ENCODE data around the gene DEF6.
"Not testable (repeated sequence)": the region's sequence is repeated elsewhere in the genome, so short reads cannot be mapped to it uniquely, and the experiment has no call there.

Gene DEF6

GRCh38 chr6:35311390-35312075 lies 13.9 kb downstream of the DEF6 start:
- DNase-seq = no peak

- no peak for DNase-seq
Measured at GRCh38 chr6:35312076-35312800, 14.6 kb downstream of the DEF6 start.

DNA sequence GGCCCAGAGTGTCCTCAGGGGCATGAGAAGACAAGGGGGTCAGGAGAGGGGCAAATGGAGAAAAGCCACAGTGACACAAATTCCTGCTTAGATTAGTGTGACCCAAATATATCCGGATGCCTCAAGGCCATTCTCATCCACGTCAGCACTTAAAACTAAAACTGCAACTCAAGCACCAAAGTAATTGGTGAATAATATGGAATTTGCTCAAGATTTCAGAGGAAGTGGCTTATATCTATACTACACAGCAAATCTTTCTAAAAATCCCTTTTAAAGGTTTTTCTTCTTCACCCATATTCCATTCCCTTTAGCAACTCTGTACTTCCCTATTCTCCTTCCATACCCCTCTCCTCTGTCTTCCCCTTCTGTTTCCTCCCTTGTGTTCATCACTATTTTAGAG lies 15.2 kb downstream of the DEF6 start:
- no peak for DNase-seq

DNA sequence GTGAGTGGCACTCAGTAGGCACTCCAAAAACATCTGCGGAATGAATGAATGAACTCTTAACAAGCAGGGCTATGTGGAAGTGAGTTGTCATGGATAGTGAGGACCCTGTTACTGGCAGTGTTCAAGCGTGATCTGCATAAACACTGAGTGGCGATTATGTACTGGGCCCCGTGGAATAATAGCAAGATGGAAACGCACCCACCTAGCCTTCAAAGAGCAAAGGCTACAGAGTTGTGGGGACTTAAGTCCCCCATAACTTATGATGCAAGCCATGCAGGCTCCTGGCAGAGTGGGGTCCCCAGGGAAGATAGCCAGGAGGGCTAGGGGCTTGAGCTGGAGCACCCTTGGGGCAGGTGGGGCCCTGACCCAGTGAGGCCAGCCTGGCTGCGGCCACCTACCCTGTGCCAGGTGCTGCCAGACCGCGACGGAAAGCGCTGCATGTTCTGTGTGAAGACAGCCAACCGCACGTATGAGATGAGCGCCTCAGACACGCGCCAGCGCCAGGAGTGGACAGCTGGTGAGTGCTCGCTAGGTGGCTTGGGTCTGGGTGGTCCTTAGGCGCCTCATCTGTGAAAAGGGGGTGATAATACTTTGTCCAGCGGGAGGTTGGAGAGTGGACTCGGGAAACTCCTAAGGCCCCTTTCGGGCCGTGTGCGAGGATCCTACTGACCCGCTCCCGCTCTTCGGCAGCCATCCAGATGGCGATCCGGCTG lies 20.0 kb downstream of the DEF6 start:
- no peak for DNase-seq

DNA sequence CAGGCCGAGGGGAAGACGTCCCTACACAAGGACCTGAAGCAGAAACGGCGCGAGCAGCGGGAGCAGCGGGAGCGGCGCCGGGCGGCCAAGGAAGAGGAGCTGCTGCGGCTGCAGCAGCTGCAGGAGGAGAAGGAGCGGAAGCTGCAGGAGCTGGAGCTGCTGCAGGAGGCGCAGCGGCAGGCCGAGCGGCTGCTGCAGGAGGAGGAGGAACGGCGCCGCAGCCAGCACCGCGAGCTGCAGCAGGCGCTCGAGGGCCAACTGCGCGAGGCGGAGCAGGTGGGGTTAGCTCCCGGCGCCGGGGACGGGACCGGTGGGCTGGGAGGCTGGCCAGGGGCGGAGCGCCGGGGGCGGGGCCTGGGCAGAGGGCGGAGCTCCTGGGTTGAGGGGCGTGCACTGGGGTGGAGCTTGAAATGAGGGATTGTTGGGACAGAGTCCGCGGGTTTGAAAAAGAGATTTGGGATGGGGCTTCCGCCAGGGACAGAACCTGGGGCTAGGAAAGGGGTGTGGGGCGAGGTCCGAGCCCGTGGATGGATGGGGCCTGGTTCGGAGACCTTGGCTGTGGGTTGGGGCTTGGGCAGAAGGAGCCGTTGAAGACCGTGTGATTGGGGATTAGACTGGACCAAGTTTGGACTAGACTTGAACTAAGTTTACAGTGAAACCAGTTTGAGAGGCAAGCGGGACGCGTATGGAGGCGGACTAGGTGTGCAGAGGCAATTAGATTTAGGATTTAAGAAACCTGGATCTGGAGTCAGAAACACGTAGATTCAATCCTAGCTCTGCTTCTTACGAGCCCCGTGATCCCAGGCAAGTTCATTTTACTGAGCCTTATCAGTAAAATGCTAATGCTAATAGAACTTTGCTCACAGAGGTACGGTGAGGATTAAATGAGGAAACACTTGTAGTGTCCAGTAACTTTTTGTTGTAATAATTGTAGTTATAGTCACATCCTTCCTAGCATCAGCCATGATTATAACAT lies 20.9 kb downstream of the DEF6 start:
- no peak for DNase-seq

DNA sequence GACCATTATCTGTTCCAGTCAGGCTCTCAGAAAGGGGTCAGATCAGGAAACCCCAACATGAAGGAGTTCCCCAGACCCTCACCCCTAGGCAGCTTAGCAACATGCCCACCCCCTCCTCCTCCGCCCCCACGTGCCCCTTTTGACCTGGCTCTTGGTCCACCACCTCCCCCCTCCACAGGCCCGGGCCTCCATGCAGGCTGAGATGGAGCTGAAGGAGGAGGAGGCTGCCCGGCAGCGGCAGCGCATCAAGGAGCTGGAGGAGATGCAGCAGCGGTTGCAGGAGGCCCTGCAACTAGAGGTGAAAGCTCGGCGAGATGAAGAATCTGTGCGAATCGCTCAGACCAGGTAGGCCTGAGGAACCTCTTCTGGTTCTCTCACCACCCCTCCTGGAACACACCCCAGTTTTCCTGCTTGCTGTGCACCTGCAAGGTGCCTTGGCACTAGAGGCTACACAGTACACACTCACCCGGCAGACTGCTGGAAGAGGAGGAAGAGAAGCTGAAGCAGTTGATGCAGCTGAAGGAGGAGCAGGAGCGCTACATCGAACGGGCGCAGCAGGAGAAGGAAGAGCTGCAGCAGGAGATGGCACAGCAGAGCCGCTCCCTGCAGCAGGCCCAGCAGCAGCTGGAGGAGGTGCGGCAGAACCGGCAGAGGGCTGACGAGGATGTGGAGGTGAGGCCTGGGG lies 21.9 kb downstream of the DEF6 start:
- no peak for DNase-seq

DNA sequence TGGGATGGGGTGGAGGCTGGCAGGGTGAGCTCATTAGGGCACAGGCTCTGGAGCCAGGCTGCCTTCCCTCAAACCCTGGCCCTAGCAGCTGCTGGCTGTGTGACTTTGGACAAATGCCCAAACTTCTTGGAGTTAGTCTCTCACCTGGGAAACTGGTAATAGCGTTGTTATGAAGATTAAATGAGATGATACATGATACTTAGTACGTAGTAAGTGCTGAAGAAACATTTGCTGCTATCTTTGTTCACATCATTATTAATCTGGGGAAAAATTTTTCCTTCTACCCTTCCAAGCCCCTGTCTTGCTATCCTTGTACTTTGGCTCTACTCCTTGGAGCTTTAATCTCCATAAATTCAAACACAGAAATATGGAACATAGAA lies 22.4 kb downstream of the DEF6 start:
- no peak for DNase-seq

DNA sequence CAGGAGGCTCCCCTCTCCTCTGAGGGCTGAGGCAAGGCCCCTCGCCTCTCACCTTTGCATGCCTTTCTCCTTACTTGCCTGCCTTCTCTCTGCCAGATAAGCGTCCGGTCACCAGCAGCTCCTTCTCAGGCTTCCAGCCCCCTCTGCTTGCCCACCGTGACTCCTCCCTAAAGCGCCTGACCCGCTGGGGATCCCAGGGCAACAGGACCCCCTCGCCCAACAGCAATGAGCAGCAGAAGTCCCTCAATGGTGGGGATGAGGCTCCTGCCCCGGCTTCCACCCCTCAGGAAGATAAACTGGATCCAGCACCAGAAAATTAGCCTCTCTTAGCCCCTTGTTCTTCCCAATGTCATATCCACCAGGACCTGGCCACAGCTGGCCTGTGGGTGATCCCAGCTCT lies 23.5 kb downstream of the DEF6 start:
- no peak for DNase-seq

- DNase-seq = peak; percentile 85
Measured at GRCh38 chr6:35327349-35328027, 29.9 kb downstream of the DEF6 start.

DNA sequence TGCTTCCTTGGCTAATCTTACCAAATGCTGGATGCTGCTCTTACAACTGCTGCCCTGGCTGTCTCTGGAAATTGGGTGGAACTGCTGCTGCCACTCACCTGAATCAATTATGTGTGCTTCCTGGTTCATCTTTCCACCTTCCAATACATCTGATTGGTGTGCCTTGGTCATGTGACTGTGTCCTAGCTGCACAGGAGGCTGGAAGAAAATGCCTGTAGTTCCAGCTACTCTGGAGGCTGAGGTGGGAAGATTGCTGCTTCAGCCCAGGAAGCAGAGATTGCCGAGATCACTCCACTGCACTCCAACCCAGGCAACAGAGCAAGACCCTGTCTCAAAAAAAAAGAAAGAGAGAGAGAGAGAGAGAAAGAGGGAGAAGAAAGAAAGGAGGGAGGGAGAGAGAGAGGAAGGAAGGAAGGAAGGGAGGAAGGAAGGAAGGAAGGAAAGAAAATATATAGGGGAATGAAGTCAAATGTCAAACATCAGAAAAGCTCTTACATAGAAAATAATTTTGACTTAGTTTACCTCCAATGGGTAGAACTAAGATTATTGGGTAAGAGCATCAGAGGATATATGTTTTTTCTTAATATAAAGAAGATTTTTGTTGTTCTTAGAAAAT lies 30.6 kb downstream of the DEF6 start:
- DNase-seq = no peak

DNA sequence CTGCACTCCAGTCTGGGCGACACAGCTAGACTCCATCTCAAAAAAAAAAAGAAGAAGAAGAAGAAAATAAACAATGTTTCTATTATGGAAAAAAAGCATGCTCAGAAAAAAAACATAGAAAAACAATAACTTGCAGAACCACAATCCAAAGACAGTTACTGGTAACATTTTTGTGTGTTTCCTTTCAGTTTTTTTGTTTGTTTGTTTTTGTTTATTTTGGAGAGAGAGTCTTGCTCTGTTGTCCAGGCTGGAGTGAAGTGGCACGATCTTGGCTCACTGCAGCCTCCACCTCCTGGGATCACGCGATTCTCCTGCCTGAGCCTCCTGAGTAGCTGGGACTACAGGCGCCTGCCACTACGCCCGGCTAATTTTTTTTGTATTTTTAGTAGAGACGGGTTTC lies 31.3 kb downstream of the DEF6 start:
- not testable (repeated sequence) for DNase-seq

- no peak for DNase-seq
Measured at GRCh38 chr6:35330541-35331119, 33.0 kb downstream of the DEF6 start.

GRCh38 chr6:35332074-35332887 lies 34.7 kb downstream of the DEF6 start:
- DNase-seq = not testable (repeated sequence)

DNA sequence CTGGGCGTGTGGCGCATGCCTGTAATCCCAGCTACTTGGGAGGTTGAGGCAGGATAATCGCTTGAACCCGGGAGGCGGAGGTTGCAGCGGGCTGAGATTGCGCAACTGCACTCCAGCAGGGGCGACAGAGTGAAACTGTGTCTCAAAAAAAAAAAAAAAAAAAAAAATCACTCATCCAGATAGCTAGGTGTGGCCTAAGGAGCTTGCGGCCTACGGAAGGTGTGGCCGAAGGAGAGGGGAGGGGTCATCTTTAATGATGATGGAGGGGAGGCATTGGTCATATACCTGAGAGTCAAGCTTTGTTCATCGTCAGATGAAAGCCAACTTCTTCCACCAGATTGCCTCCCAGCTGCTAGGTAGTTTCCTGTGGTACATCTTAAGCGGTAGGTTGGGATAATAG lies 43.9 kb downstream of the DEF6 start:
- DNase-seq = no peak

- peak; percentile 99 for DNase-seq
Measured at GRCh38 chr6:35342258-35343091, 44.9 kb downstream of the DEF6 start, which contains the start of gene PPARD. PPARD (plus strand) TSS chr6:35342558; CDS start chr6:35411088, 68,530 bp downstream.

DNA sequence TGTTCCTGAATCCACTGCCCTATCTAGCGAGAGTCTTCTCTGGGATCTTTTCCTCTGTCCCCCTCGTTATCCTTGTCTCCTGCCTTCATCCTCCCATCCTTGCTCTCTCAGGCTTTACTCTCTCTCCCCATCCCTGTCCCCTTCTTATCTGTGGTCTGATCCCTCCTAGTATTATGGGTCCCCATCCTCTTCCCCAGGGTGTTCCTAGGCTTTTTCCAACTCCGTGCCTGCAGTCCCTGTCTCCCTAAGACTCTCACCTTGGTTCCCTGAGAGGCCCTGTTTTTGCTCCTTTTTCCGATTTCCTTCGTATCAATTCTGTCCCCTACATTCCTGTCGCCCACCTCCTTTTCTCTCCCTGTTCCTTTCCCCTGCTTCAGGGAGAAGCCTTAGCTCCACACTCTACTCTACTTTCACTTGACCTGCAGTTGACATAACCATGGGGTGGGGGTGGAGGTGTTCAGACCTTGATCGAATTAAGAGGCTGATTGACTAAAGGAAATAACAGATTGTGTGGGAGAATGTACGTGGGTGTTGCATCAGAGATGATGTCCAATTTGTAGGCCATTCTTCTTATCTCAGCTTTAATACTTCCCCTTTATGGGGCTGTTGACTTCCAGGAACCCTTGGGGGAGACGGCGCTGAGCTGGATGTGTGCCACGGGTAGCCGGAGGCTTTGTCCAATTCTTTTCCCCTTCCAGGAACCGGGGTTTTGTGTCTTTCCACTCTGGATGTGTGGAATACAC lies 45.6 kb downstream of the DEF6 start:
- peak; percentile 96 for DNase-seq

GRCh38 chr6:35343835-35344550 lies 46.4 kb downstream of the DEF6 start:
- peak; percentile 79 for DNase-seq

Data from OCI-M1 (cell line).